ENCODE results near the gene KLHL2.
"Not testable (repeated sequence)": the region's sequence is repeated elsewhere in the genome, so short reads cannot be mapped to it uniquely, and the experiment has no call there.

KLHL2 gene

GRCh38 chr4:165332502-165332901 is 125.1 kb downstream of the KLHL2 start:
- DNase-seq: no peak

GRCh38 chr4:165335163-165335703 is 127.9 kb downstream of the KLHL2 start:
- no peak for DNase-seq

- no peak for DNase-seq
These were observed 129.4 kb downstream of the KLHL2 start for GRCh38 chr4:165336743-165337142.

- DNase-seq: not testable (repeated sequence)
These were observed 135.0 kb downstream of the KLHL2 start for GRCh38 chr4:165342340-165342739.

GRCh38 chr4:165343353-165344191 is 136.2 kb downstream of the KLHL2 start:
- DNase-seq: peak; percentile 0

- no peak for DNase-seq
These were observed 138.5 kb downstream of the KLHL2 start for GRCh38 chr4:165345666-165346417.

- no peak for DNase-seq
These were observed 140.5 kb downstream of the KLHL2 start for GRCh38 chr4:165347647-165348569.

- no peak for DNase-seq
These were observed 144.2 kb downstream of the KLHL2 start for GRCh38 chr4:165351359-165352130.

GRCh38 chr4:165355900-165356300 is 148.5 kb downstream of the KLHL2 start:
- peak; percentile 5 for DNase-seq

GRCh38 chr4:165359506-165359905 is 152.1 kb downstream of the KLHL2 start:
- DNase-seq: no peak

GRCh38 chr4:165360041-165360695 is 152.8 kb downstream of the KLHL2 start:
- DNase-seq: no peak

GRCh38 chr4:165360985-165361670 is 153.8 kb downstream of the KLHL2 start:
- DNase-seq: no peak

GRCh38 chr4:165361810-165362209 is 154.4 kb downstream of the KLHL2 start:
- DNase-seq: no peak

GRCh38 chr4:165364452-165365080 is 157.2 kb downstream of the KLHL2 start:
- no peak for DNase-seq

- no peak for DNase-seq
These were observed 159.7 kb downstream of the KLHL2 start for GRCh38 chr4:165367040-165367439.

GRCh38 chr4:165368114-165368513 is 160.8 kb downstream of the KLHL2 start:
- no peak for DNase-seq

- no peak for DNase-seq
These were observed 161.2 kb downstream of the KLHL2 start for GRCh38 chr4:165368567-165368966.

- DNase-seq: no peak
These were observed 162.2 kb downstream of the KLHL2 start for GRCh38 chr4:165369522-165369921.

- no peak for DNase-seq
These were observed 163.2 kb downstream of the KLHL2 start for GRCh38 chr4:165370530-165370929.

Measured in NCI-H2171 (cell line).